ENCODE results near the gene LY9.

The LY9 gene

GRCh38 chr1:160814316-160814715 is 18.3 kb downstream of the LY9 start:
- H4K20me1 ChIP-seq (ENCODE audit: insufficient read depth, low read length, poor library complexity, severe bottlenecking), result no peaks in the 10 kb centered on the region
- H3K9ac ChIP-seq (ENCODE audit: low read depth, low read length, poor library complexity, severe bottlenecking), result no peak overlapping the region
- TF ChIP-seq EZH2phosphoT487 (IDR thresholded peaks at IDR 0.05; ENCODE audit: borderline replicate concordance) (no peak), CTCF (conservative IDR thresholded peaks at IDR 0.05; ENCODE audit: low read length) (no peak)
- no peaks in the 10 kb centered on the region for H3K9me3 ChIP-seq (ENCODE audit: insufficient read depth, low read depth, low read length)
- H3K4me1 ChIP-seq (ENCODE audit: insufficient read depth, low read length, poor library complexity, severe bottlenecking), result no peaks in the 10 kb centered on the region
- no peak overlapping the region for H2AFZ ChIP-seq (ENCODE audit: low read length)
- H3K36me3 ChIP-seq (ENCODE audit: insufficient read depth, low read length), result no peaks in the 10 kb centered on the region
- H3K79me2 ChIP-seq (ENCODE audit: insufficient read depth, low read length), result no peaks in the 10 kb centered on the region
- H3F3A ChIP-seq (ENCODE audit: low read depth), result no peaks in the 10 kb centered on the region
- H3K4me2 ChIP-seq (ENCODE audit: low read depth, low read length, poor library complexity, severe bottlenecking), result no peak overlapping the region
- H3K9me2 ChIP-seq (replicated peaks; ENCODE audit: low read depth, low read length), result no peaks in the 10 kb centered on the region
- no peaks in the 10 kb centered on the region for H3K27me3 ChIP-seq (ENCODE audit: insufficient read depth, low read length, poor library complexity, severe bottlenecking)
- no peak overlapping the region for H3K4me3 ChIP-seq (ENCODE audit: low read length, poor library complexity, severe bottlenecking)

- Histone ChIP-seq H3K4me1 (ENCODE audit: insufficient read depth, low read length, poor library complexity, severe bottlenecking) (no peaks in the 10 kb centered on the region), H3K4me3 (ENCODE audit: low read length, poor library complexity, severe bottlenecking) (no peak overlapping the region), H3K9me3 (ENCODE audit: insufficient read depth, low read depth, low read length) (no peaks in the 10 kb centered on the region), H4K20me1 (ENCODE audit: insufficient read depth, low read length, poor library complexity, severe bottlenecking) (no peaks in the 10 kb centered on the region), H3F3A (ENCODE audit: low read depth) (no peaks in the 10 kb centered on the region), H3K36me3 (ENCODE audit: insufficient read depth, low read length) (no peaks in the 10 kb centered on the region), H2AFZ (ENCODE audit: low read length) (no peak overlapping the region), H3K79me2 (ENCODE audit: insufficient read depth, low read length) (no peaks in the 10 kb centered on the region), H3K4me2 (ENCODE audit: low read depth, low read length, poor library complexity, severe bottlenecking) (no peak overlapping the region), H3K9ac (ENCODE audit: low read depth, low read length, poor library complexity, severe bottlenecking) (no peak overlapping the region), H3K9me2 (replicated peaks; ENCODE audit: low read depth, low read length) (no peaks in the 10 kb centered on the region), H3K27me3 (ENCODE audit: insufficient read depth, low read length, poor library complexity, severe bottlenecking) (no peaks in the 10 kb centered on the region)
- TF ChIP-seq CTCF (conservative IDR thresholded peaks at IDR 0.05; ENCODE audit: low read length) (no peak), EZH2phosphoT487 (IDR thresholded peaks at IDR 0.05; ENCODE audit: borderline replicate concordance) (no peak)
Observed at GRCh38 chr1:160814856-160815255, 18.9 kb downstream of the LY9 start.

- Histone ChIP-seq H4K20me1 (ENCODE audit: insufficient read depth, low read length, poor library complexity, severe bottlenecking) (no peaks in the 10 kb centered on the region), H3K79me2 (ENCODE audit: insufficient read depth, low read length) (no peaks in the 10 kb centered on the region), H3K4me3 (ENCODE audit: low read length, poor library complexity, severe bottlenecking) (no peak overlapping the region), H2AFZ (ENCODE audit: low read length) (no peak overlapping the region), H3K4me1 (ENCODE audit: insufficient read depth, low read length, poor library complexity, severe bottlenecking) (no peaks in the 10 kb centered on the region), H3K36me3 (ENCODE audit: insufficient read depth, low read length) (no peaks in the 10 kb centered on the region), H3K9me2 (replicated peaks; ENCODE audit: low read depth, low read length) (no peaks in the 10 kb centered on the region), H3K27me3 (ENCODE audit: insufficient read depth, low read length, poor library complexity, severe bottlenecking) (no peaks in the 10 kb centered on the region), H3K4me2 (ENCODE audit: low read depth, low read length, poor library complexity, severe bottlenecking) (no peak overlapping the region), H3F3A (ENCODE audit: low read depth) (no peaks in the 10 kb centered on the region), H3K9ac (ENCODE audit: low read depth, low read length, poor library complexity, severe bottlenecking) (no peak overlapping the region), H3K9me3 (ENCODE audit: insufficient read depth, low read depth, low read length) (no peaks in the 10 kb centered on the region)
- no peak for TF ChIP-seq CTCF (conservative IDR thresholded peaks at IDR 0.05; ENCODE audit: low read length)
- TF ChIP-seq EZH2phosphoT487 (IDR thresholded peaks at IDR 0.05; ENCODE audit: borderline replicate concordance), result no peak
Observed at GRCh38 chr1:160818207-160818937, 22.4 kb downstream of the LY9 start.

Measured in Loucy (cell line).